Nucleus accumbens (tissue), 56 donors: ENCODE measurements around the gene TUFM.
"Not testable (repeated sequence)": the region's sequence is repeated elsewhere in the genome, so short reads cannot be mapped to it uniquely, and the experiment has no call there.

Experiments
- DNase-seq, 56 donors: peaks; one replicate each; lab custom pipeline; 2025; lab: John Stamatoyannopoulos, UW

Gene TUFM

DNA sequence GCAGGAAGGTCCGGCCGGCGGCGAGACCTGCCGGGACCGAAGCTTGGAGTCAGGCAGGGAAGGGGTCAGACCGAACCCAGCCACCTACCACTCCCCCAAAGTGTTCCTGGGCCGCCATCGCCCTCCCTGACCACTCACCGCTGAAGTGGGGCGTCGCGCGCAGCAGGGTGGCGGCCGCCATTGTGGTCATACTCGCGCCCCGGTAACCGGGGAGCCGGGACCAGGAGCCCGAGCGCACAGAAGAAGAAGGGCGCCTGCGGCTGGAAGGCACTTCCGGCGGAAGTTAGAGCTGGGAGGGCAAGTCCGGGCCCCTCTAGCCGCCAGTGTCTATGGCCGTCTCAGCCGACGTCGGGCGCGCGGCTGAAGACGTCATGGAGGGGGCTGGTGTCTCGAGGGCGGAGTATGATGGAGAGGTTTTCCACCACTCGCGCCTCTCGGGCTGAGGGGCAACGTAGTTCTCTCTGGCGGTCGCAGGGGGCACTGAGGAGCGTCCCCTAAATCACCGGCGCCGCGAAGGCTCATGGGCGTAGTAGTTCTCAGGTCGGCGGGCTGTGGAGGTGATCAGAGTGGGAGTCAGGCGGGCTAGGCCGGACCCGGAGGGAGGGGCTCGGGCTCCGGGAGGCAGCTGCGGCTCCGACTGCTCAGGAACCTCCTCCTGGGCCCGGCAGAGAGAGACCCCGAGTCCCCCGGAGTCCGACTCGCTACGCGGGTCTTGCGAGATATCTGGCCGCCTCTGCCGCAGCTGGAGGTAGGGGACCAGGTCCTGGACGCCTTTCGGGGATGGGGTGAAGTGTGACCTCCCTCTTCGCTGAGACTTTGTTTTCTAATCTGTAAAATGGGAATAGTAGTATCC, at the start of gene TUFM:
Gene TUFM, minus strand, starts transcription at position 269 of the 853 bp plus-strand sequence. Its CDS starts 79 bp downstream, at position 190.
- peak; percentile 85 to 100 (median 98) for DNase-seq

DNA sequence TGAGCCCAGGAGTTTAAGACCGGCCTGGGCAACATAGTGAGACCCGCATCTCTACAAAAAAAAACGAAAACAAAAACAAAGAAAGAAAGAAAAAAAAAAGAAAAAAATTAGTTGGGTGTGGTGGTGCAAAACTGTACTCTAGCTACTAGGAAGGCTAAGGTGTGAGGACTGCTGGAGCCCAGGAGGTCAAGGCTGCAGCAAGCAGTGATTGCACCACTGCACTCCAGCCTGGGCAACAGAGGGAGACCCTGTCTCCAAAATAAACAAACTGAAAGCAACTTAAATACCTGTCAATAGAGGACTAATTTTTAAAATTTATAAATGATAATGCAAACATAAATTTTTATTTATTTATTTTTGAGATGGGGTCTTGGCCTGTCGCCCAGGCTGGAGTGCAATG, 49.5 kb upstream of the TUFM start:
- DNase-seq, result no peak

DNA sequence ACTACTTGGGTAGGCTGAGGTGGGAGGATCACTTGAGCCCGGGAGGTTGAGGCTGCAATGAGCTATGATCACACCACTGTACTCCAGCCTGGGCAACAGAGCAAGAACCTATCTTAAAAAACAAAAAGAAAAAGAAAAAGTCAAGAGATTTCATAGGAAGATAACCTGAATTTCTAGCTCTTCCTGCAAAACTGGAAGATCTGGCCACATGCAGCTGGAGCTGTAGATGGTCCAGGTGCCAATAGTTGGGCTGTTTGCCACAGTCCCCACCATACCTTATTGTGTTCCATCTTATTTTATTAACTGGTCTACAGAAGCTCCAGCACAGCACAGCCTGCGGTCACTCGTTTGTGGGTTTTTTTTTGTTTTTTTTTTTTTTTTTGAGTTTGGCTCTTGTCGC, 47.1 kb upstream of the TUFM start:
- no peak for DNase-seq

DNA sequence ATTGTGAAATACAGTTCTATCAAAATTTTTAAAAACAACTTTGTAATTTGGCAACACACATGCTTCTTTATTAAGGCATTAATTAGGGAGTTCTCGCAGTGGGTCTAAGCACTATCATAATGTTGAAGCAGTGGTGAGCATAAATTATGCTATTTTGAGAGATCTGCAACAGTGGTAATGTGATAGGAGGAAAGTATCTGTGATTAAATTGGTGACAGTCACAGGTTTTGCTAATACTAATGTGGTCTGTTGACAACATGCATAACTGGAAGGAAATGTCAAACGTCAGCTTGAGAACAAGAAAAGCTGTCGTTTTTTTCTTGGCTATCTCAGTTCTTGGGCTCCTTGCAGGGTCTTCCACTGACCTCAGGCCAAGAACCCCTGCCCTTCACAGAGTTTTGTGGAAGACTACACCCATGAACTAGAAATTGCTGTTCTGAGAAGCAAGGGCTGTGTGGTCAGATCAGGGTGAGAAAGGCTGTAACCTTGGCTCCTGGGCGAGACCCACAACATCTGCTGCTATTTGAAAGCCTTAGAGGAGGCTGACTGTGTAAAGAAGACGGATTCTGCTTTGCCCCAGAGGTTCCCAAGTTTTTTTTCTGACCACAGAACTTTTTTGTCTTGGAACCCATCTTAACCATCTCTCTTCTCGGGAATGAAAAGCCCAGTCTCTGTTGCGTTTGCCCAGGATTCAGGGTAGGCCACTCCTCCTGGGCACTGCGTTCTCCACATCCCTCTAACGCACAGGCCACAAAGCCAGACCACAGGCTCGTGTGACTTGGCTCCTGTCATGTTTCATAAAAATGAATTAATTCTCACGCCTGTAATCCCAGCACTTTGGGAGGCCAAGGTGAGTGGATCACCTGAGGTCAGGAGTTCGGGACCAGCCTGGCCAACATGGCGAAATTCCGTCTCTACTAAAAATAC, 46.1 kb upstream of the TUFM start:
- DNase-seq, result no peak

DNA sequence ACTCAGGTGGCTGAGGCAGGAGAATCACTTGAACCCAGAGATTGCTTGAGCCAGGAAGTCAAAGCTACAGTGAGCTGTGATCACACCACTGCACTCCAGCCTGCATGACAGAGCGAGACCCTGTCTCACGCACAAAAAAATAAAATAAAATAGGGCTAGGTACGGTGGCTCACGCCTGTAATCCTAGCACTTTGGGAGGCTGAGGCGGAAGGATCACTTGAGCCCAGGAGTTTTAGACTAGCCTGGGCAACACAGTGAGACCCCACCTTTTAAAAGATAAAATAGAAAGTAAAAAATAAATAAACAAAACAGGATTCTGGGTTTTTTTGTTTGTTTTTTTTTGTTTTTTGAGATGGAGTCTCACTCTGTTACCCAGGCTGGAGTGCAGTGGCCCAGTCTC, 44.2 kb upstream of the TUFM start:
- not testable (repeated sequence) for DNase-seq

DNA sequence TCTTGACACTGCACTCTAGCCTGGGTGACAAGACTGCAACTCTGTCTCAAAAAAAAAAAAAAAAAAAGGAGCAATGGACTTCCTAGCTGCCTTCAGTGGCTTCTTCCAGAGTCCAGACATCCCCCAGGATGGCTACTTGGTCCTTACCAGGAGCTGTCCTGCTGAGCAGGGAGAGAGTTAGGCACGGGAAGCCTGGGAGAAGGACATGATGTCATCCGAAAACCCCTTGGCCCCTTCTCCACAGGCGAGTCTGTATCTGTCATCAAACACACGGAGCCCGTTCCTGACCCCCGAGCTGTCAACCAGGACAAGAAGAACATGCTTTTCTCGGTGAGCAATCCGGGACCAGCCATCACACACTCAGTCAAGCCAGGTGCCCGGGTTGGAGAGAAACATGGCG, 40.8 kb upstream of the TUFM start:
- no peak for DNase-seq

DNA sequence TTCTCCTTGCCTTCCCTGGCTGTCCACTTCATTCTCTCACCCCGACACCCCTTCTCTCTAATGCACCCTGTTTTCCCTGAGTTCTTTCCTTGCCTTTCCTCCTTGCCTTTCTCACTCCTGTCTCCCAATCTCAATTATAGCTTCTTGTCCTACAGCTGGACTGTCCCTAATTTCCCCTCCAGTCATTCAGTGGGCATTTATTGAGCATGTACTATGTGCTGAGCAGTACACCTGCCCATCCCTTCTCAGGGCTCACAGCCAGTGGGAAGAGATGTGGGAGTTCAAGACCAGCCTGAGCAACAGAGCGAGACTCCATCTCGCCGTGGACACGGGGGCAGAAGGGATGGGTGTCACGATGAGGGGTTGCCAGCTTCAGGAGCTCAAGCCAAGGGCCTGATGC, 37.9 kb upstream of the TUFM start:
- DNase-seq, result no peak

DNA sequence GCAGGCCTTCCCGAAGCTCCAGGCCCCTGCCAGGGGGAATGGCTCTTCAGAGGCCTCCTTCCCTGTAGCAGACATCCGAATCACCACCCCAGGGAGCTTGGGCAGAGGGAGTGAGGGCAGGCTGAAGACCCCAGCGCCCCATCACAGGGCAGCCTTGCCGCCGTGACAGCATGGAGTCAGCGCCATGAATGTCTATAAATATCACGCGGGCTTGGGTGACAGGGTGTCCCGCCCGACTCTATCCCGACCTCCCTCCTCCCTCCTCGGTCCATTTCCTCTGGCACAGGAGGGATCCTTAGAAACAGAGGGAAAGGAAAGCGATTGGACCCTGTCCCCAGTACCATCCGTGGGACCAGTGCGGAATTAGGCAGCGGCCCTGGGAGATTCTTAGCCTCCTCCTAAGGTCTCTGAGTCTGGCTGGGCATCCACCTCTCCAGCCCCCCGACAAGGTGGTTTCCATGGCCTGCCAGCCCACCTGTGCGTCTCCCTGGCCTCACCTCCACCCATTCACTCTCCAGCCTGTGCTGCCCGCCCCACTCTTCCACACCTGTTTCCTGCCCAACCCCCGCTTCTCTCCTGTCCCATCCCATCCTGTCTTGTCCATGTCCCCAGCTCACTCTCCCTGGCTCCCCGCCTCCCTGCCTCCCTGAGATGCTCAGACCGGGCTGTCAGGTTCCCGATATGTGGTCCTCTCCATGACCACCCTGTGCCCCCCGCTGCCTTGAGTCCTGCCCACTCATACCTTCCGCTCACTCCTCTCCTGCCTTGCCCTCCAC, 37.3 kb upstream of the TUFM start:
- no peak for DNase-seq

DNA sequence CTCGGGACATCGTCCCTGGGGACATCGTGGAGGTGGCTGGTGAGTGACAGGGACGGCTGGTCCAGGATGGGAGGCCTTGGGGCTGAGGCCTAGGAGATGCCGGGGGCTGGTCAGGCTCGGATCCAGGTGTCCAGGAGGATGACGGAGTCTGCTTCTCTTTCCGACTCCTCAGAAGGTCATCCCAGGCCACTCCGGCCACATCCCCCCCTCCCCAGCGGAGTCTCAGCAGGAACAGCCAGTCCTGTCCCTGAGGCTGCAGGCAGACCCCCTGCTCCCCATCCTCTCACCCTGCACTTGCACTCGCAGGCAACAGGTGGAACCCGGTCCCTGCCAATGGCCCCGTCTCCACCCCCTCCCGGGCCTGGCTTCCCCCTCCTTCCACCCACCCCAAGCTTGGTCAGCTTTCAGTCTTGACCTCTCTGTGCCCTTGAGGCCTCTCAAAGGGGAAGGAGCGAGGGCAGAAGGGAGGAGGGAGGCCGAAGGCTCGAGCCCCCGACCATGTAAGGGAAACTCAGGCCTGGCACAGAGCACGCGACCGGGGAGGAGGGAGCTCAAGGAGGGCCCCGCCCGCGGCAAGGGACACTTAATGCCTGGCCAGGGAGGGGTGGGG, 36.5 kb upstream of the TUFM start:
- no peak for DNase-seq

DNA sequence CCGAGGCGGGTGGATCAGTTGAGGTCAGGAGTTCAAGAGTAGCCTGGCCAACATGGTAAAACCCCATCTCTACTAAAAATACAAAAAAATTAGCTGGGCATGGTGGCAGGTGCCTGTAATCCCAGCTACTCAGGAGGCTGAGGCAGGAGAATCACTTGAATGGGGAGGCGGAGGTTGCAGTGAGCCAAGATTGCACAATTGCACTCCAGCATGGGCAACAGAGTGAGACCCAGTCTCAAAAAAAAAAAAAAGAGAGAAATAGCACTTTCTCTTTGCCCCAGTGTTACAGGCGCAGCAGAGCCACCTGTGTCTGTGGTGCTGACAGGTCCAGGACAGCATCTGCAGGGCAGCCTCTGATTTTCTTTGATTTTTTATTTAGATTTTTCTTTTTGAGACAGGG, 35.4 kb upstream of the TUFM start:
- DNase-seq, result not testable (repeated sequence)

DNA sequence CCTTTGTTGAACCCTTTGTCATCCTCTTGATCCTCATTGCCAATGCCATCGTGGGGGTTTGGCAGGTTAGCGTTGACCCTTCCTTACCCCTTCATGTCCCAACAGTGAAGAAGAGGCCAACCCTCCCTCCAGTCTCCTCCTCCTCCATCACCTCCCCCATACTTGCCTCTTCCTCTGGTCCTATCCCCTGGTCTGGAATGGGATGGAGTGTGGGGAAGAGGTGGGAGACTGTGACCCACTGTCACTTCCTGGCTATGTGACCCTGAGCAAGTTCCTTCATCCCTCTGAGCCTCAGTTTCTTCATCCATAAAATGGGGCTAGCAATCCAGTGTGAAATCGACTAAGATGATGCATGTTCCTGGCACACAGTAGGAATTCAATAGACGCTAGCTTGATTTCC, 34.8 kb upstream of the TUFM start:
- DNase-seq, result no peak

DNA sequence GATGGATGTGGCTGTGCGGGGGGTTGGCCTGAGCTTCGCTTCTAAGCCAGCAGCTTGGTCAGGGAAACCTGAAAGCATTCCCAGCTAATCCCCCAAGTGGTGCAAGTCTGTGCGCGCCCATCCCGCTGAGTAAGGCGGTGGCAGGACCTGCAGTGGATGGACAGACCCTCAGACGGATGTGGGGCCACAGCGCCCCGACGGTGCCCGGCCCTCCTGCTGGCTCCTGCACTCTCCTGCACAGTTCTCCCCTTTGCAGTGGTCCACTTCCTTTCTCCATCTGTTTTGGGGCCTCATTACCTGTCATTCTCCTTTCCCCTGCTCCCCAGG, 34.4 kb upstream of the TUFM start:
- DNase-seq, result no peak

DNA sequence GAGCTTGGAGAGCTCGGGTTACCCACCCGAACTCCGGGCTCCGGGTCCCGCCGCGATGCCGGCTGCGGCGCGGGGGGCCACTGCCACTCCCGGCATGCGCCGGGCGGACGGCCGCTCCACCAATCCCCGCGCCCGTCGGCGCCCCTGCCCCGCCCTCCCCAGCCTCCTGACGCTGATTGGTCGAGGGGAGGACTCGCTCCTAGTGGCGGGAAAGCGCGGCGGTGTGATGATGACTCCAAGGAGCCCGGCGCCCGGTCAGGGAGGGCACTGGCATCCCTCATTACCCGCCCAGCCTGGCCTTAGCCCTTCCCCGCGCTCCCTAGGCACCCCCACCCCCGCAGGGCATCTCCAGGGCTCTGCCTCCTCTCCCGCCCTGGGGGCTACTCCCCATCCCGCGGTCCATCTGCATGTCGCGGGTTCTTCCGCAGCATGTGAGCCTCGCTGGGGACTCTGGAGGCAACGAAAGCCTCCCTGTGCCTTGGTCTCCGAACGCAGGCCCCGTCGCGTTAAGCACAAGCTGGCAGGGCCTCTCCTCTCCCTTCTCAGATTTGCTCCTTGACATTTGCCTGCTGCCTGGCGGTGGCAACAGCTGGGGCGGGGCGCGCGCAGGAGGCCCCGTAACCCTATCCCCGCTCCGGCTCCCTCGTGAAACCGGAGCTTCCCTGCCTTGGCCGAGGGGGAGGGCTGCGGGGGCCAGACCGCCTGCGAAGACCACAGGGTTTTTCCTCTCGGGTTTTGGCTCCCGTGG, 33.9 kb upstream of the TUFM start:
- peak in 54 of 56 donors; percentile 38 to 95 (median 78) for DNase-seq

DNA sequence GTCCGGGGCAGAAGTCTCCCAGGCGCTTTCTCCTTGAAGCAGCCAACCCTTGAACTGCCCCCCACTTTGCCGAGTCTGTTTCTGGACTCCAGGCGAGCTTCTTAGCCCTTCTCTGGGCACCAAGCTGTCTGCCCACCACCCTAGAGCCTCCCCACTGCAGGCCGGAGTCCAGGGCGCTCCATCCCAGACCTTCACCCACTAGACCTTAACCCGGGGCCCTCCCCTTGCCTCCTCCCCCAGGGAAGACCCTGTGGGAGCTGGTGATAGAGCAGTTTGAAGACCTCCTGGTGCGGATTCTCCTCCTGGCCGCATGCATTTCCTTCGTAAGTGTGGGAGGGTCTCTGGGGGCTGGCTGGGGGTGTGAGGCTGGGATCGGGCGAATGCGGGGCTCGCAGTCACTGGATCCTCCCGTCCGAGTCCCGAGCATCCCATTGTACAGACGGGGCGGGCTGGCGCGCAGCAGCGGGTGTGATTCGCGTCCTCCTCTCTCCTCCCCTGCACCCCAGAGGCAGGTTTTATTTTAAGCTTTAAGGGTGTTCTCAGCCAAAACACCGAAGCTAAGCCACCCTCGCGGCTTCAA, 33.2 kb upstream of the TUFM start:
- no peak for DNase-seq

DNA sequence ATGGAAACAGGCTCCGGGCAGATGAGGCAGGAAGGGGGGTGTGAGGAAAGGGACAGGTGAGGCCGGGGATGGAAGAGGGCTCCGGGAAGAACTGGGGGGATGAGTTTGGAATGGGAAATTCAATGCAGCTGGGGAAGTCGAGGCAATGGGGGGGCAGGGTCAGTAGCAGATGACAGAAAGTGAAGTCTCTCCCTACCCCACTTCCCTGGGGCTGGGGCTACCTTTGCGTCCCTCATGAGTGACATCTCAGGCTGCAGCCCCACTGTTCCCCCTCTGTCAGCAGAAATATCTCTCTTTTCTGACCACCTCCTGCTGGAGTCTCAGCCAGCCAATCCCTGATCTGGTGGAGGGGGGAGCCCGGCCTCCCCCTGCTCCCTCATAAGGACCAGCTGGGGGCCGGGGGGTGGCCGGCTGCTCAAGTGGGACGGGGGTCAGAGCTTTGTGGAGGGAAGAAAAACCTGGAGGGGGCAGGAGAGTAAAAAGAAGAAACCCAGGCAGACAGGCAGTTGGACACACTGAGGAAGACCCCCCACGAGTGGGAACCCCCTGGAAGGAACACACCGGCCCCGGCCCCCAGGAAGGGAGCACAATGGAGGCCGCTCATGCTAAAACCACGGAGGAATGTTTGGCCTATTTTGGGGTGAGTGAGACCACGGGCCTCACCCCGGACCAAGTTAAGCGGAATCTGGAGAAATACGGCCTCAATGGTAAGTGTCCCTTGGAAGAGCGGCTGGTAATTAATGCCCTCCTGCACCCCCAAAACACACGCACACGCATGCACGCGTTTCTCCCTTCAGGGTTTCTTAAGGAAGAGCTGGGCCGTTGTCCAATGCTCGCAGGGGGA, 32.2 kb upstream of the TUFM start, which contains the start of gene ATP2A1:
Gene ATP2A1, plus strand, starts transcription at position 406 of the 844 bp plus-strand sequence. Its CDS starts 184 bp downstream, at position 590.
- DNase-seq, result no peak

DNA sequence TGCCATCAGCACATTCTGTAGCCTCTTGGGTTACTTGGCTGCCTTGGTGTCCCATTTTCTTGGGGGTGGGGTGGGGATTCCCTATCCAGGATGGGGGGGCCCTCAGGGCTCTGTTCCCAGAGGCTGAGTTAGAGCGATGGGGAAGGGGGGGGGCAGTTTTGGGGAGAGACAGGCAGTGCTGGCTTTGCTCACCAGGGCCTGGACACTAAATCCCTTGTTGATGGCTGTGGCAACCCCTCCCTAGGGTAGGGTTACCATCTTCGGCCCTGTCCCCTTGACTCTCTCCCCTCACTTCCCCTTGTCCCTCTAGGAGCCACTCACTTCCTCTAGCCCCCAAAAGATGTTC, 31.5 kb upstream of the TUFM start:
- no peak for DNase-seq

DNA sequence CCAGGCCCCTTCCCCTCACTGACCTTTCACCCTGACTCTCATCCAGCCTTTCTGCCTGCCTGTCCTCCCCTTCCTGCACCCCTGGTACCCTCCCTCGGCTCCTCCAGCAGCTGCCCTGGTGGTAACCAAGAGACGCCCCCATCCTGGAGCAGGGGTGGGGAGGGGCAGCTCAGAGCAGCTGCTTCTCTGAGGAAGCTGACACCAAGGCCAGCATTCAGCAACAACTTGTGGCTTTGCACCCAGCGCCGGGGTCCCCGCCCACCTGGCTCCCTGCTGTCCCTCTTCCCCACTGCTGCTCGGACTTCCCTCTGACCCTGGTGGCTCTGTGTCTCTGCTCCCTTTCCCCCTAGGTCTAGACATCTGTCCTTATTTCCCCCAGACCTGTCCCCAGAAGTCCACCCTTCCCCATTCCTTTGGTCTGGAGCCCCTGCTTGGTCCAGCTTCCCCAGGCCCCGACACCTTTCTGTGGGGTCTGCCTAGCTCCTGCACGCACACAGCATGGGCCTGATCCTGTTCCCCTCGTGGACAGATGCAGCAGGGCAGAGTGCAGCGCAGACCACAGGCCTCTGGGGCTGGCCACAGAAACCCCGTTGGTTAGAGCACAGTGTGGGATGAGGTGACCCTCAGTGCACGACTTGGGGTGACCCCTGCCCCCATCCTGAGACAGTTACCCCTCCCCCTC, 31.0 kb upstream of the TUFM start:
- no peak for DNase-seq
